Esophagus squamous epithelium (tissue), 5 donors: ENCODE data around the gene BRD1. TPM values are rescaled to one million over a fixed set of nuclear protein-coding genes. Genes with fewer than 3 reads are reported as not detected.

ENCODE experiments used
- DNase-seq: peaks from one replicate; lab custom pipeline; 2025; lab: John Stamatoyannopoulos, UW
- H3K27ac ChIP-seq, 4 donors: fragments of 200-600 bp; sonication (generic); one replicate each; pipeline ENCODE4 v1.5.1; 2016 to 2019; ENCODE audit warnings: mild to moderate bottlenecking in 1 of 4
- H3K27me3 ChIP-seq, 4 donors: fragments of 200-600 bp; sonication (generic); 1 replicate in 3 of 4; 2 replicates in 1 of 4; pipeline versions ENCODE4 v1.5.1 to v1.6.0; 2017 to 2021; ENCODE audit warnings: antibody characterized with exemption in 1 of 4
- H3K36me3 ChIP-seq, 3 donors: fragments of 200-600 bp; sonication (generic); one replicate each; pipeline ENCODE4 v1.5.1; 2016 to 2019
- H3K4me1 ChIP-seq, 3 donors: fragments of 200-600 bp; sonication (generic); one replicate each; pipeline ENCODE4 v1.5.1; 2017 to 2019
- H3K4me3 ChIP-seq, 4 donors: fragments of 200-600 bp; sonication (generic); 1 replicate in 3 of 4; 2 replicates in 1 of 4; pipeline ENCODE4 v1.5.1; 2016 to 2019; ENCODE audit warnings: mild to moderate bottlenecking in 2 of 4, moderate library complexity in 1 of 4
- H3K9me3 ChIP-seq, 3 donors: fragments of 200-600 bp; sonication (generic); one replicate each; pipeline ENCODE4 v1.5.1; 2016 to 2019
- POLR2A ChIP-seq, 4 donors: fragments of 450-650 bp; IDR thresholded peaks; one replicate each; pipeline ENCODE4 v1.6.1; 2017; ENCODE audit warnings: antibody characterized with exemption in 4 of 4, mild to moderate bottlenecking in 4 of 4, moderate library complexity in 3 of 4
- whole genome bisulfite sequencing, 2 donors: methylation state at CpG; one replicate each; pipeline ENCODE4 v1.1.5; 2018; 5-methylcytosine and 5-hydroxymethylcytosine counted together
- intact Hi-C: fragments of 100-400 bp; cut with DNase I; formaldehyde crosslinking; loops from one replicate; pipeline ENCODE4 v1.15.0; 2022
- total RNA-seq, 4 donors: library from RNA; depleted of rRNA; stranded (reverse); fragments of >200 nt; gene quantifications; one replicate each; pipeline ENCODE4 v1.1.0, GENCODE V29; 2016
- TF ChIP-seq, protein P1 (sequence below), 6 experiments: fragments of 450-650 bp in 4 of 6; fragments of 200-600 bp in 2 of 6; sonication (generic) in 2 of 6; IDR thresholded peaks; one replicate each; pipeline ENCODE4 v1.5.1; 2016 to 2019; ENCODE audit warnings: antibody characterized with exemption in 6 of 6, mild to moderate bottlenecking in 4 of 6, moderate library complexity in 4 of 6
- donor health status: DM: yes; HTN: yes; CAD: no.

The BRD1 gene
- total RNA-seq, 4 donors from 2014 or later: 17.8 to 37.4 (median 29.9) TPM

DNA sequence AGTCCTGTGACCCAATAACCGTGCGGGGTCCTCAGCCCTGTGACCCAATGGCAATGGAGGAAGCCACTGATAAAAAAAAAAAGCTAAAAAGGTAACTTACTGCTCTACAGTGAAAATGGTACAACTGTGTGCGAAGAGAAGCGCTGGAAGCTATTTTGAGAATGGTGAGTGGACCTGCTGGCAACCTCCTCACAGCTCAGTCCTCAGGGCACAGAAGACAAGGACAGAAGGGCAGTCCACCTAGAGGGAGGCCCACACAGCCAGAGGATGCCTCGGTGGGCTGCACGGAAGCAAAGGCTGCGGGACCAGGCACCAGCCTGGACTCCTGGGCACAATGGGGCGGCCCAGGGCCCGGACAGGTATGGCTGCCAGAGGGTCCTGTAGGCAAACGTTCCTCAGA, 35.6 kb downstream of the BRD1 start:
- H3K36me3 ChIP-seq: peaks cover 30 to 97% (median 42%) of the 10 kb centered on the region in 3 donors
- intact Hi-C loops: no loop called here

DNA sequence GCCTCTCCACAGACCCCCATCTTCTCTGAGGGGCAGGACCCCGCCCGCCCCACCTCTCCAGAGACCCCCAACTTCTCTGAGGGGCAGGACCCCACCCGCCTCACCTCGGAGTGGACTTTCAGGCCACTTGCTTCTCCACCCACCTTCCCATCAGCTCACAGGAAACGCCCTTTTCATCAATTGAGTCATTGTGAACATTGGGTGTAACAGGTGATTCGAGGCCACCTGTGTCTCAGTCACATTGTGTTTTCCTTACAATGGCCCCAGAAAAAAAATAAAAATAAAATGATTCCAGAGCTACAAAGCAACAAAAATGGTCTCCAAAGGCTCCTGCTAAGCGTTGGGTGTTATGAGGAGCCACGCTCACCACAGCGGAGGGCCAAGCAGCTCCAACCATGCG, 36.0 kb downstream of the BRD1 start:
- H3K27me3 ChIP-seq: no peaks in the 10 kb centered on the region
- peak overlapping the region in 2 of 4 donors; percentile 24 to 36 for H3K27ac ChIP-seq
- peaks cover 30 to 97% (median 42%) of the 10 kb centered on the region in 3 donors for H3K36me3 ChIP-seq
- TF ChIP-seq, protein P1, sequence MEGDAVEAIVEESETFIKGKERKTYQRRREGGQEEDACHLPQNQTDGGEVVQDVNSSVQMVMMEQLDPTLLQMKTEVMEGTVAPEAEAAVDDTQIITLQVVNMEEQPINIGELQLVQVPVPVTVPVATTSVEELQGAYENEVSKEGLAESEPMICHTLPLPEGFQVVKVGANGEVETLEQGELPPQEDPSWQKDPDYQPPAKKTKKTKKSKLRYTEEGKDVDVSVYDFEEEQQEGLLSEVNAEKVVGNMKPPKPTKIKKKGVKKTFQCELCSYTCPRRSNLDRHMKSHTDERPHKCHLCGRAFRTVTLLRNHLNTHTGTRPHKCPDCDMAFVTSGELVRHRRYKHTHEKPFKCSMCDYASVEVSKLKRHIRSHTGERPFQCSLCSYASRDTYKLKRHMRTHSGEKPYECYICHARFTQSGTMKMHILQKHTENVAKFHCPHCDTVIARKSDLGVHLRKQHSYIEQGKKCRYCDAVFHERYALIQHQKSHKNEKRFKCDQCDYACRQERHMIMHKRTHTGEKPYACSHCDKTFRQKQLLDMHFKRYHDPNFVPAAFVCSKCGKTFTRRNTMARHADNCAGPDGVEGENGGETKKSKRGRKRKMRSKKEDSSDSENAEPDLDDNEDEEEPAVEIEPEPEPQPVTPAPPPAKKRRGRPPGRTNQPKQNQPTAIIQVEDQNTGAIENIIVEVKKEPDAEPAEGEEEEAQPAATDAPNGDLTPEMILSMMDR (IDR thresholded peaks at IDR 0.05): no peak
- TF ChIP-seq POLR2A (IDR thresholded peaks at IDR 0.05): no peak
- no peak for DNase-seq
- no peak overlapping the region for H3K4me3 ChIP-seq
- H3K9me3 ChIP-seq: no peaks in the 10 kb centered on the region
- peaks cover 33 to 56% (median 35%) of the 10 kb centered on the region in 3 donors for H3K4me1 ChIP-seq
- intact Hi-C loops: no loop called here
- 86 to 88% methylated on average over 8 to 10 of the region's 10 CpGs for WGBS, 2 donors

More for the DNA sequence above, 35.6 kb downstream of the BRD1 start:
- no peak for TF ChIP-seq POLR2A (IDR thresholded peaks at IDR 0.05)
- TF ChIP-seq, protein P1 (IDR thresholded peaks at IDR 0.05): no peak
- no peak for DNase-seq
- Histone ChIP-seq H3K9me3 (no peaks in the 10 kb centered on the region), H3K4me3 (no peak overlapping the region), H3K27me3 (no peaks in the 10 kb centered on the region), H3K4me1 (peaks cover 33 to 56% (median 35%) of the 10 kb centered on the region in 3 donors), H3K27ac (peak overlapping the region in 2 of 4 donors; percentile 24 to 36)
- WGBS, 2 donors: 83 to 91% methylated on average over 10 of the region's 10 CpGs

DNA sequence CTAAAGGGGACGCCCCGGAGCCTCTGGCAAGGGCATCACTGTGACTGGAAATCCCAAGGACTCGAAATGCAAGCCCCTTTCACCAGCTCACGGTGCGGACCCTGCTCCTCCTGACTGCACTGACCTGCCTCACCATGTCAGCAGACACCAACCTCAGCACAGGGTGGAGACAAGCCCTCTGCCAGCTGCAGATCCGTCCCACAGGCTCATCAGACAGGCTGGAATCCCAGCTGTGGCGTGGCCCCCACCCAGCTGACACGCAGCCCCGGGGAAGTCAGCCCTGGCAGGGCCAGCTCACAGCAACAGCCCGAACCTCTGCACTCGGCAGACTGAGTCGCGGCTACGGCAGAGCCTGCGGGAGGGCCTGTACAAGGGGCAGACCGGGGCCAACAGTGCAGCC, 36.8 kb downstream of the BRD1 start:
- Histone ChIP-seq H3K36me3 (peaks cover 33 to 97% (median 42%) of the 10 kb centered on the region in 3 donors), H3K4me3 (no peak overlapping the region), H3K27me3 (no peaks in the 10 kb centered on the region), H3K9me3 (no peaks in the 10 kb centered on the region), H3K4me1 (peaks cover 33 to 56% (median 35%) of the 10 kb centered on the region in 3 donors), H3K27ac (no peak overlapping the region)
- intact Hi-C loops: no loop called here
- TF ChIP-seq, protein P1 (IDR thresholded peaks at IDR 0.05): no peak
- no peak for TF ChIP-seq POLR2A (IDR thresholded peaks at IDR 0.05)
- WGBS, 2 donors: 80 to 87% methylated on average over 3 of the region's 16 CpGs
- no peak for DNase-seq

DNA sequence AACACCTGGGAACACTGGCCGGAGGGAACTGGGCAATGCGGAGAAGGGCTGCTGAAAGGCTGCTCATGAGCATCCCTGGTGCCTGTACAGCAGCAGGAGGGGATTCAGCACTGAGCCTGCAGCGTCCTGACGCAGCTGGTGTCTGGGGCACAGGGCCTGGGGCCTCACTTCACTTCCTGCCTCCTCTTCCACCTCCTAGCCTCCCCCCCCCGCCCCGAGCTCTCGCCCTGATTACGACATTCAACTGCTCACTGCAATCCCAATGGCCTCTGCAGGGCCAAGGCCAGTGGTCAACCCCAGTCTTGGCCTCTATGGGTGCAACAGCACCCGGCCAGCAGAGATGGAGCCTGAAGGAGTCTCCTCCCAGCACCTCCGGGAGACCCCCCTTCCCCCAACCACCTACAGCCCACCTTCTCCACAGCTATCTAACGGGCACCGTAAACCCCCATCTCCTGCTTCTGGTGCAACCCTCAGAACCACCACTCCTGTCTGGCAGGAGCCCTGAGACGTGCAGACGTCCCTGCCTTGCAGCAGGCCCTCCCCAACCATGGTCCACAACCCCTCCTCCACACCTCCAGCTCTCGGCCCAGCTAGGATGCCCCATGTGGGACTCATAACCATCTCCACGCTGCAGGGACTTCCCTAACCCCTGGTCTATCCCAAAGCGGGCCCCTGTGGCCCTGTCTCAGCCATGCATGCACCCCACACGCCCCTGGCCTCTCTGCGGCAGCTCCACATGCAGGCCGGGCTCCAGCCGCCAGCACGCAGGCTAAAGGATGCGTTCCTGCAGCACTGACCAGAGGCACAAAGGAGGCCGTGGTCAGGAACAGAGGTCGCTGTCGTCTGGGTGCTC, 38.2 kb downstream of the BRD1 start:
- WGBS, 2 donors: 71 to 76% methylated on average over 7 to 12 of the region's 26 CpGs
- intact Hi-C loops: no loop called here
- Histone ChIP-seq H3K27ac (peak overlapping the region; percentile 8 to 71 (median 63)), H3K27me3 (no peaks in the 10 kb centered on the region), H3K4me1 (peaks cover 33 to 60% (median 35%) of the 10 kb centered on the region in 3 donors), H3K4me3 (peak overlapping the region in 1 of 4 donors; percentile 15), H3K9me3 (no peaks in the 10 kb centered on the region), H3K36me3 (peaks cover 33 to 97% (median 35%) of the 10 kb centered on the region in 3 donors)
- DNase-seq: no peak
- no peak for TF ChIP-seq POLR2A (IDR thresholded peaks at IDR 0.05)
- TF ChIP-seq, protein P1 (IDR thresholded peaks at IDR 0.05): no peak

DNA sequence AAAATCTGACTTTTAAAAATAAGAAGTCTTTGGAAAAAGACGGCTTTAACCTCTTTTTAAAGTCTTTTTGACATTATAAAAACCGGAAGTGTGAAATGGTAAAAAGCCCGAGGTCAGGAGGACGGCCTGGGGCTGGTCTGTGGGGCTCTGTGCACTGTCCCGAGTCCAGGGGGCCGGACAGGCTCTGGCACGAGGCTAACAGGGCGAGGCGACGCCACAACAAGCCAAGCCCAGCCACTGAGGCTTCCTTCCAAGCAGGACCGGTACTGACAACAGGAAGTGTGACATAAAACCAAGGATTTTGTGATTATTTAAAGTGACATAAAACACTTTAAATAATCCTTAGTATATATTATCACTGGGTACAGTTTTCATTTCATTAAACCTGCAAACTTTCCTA, 39.2 kb downstream of the BRD1 start:
- intact Hi-C loops: no loop called here

More for the DNA sequence above, 39.2 kb downstream of the BRD1 start:
- H3K9me3 ChIP-seq: no peaks in the 10 kb centered on the region
- peaks cover 34 to 70% (median 37%) of the 10 kb centered on the region in 3 donors for H3K4me1 ChIP-seq
- peak overlapping the region; percentile 8 to 71 (median 63) for H3K27ac ChIP-seq
- no peak overlapping the region for H3K4me3 ChIP-seq
- H3K36me3 ChIP-seq: peaks cover 27 to 97% (median 31%) of the 10 kb centered on the region in 3 donors
- 10 to 13% methylated on average over 11 of the region's 11 CpGs for WGBS, 2 donors
- no peak for DNase-seq
- TF ChIP-seq POLR2A (IDR thresholded peaks at IDR 0.05): no peak
- TF ChIP-seq, protein P1 (IDR thresholded peaks at IDR 0.05): no peak
- no peaks in the 10 kb centered on the region for H3K27me3 ChIP-seq
